H9 (cell line): ENCODE results near the gene ILF3. TPM values are rescaled to one million over a fixed set of nuclear protein-coding genes. Genes with fewer than 3 reads are reported as not detected.
A peak's percentile ranks its signal among the peaks of the same experiment; 100 is the strongest.

Experiments
- DNase-seq: peaks from one replicate; pipeline ENCODE4 v3.0.0-alpha.2; 2017
- H2AFZ ChIP-seq: one replicate; pipeline ENCODE4 v1.6.1; 2013; ENCODE audit warnings: mild to moderate bottlenecking, low read length, control low read depth, moderate library complexity
- H2AK5ac ChIP-seq: 2 replicates; pipeline ENCODE4 v1.6.1; 2013; ENCODE audit warnings: low read length, control low read depth, mixed read lengths; ENCODE audit not compliant: insufficient read length
- H2BK120ac ChIP-seq: one replicate; pipeline ENCODE4 v1.6.1; 2013; ENCODE audit warnings: low read depth, mild to moderate bottlenecking, low read length, control low read depth, inconsistent platforms; ENCODE audit not compliant: poor library complexity, severe bottlenecking
- H2BK12ac ChIP-seq: 2 replicates; pipeline ENCODE4 v1.6.1; 2013; ENCODE audit warnings: low read length, control low read depth, mixed read lengths, low read depth; ENCODE audit not compliant: insufficient read length
- H2BK15ac ChIP-seq: 2 replicates; pipeline ENCODE4 v1.6.1; 2013; ENCODE audit warnings: low read depth, low read length, control low read depth
- H2BK20ac ChIP-seq: one replicate; pipeline ENCODE4 v1.6.1; 2013; ENCODE audit warnings: low read depth, mild to moderate bottlenecking, low read length, control low read depth, inconsistent platforms; ENCODE audit not compliant: poor library complexity, severe bottlenecking
- H2BK5ac ChIP-seq: 2 replicates; pipeline ENCODE4 v1.6.1; 2013; ENCODE audit warnings: low read length, control low read depth, mixed read lengths; ENCODE audit not compliant: insufficient read length
- H3K14ac ChIP-seq: 2 replicates; pipeline ENCODE4 v1.6.1; 2013; ENCODE audit warnings: low read length, control low read depth; ENCODE audit not compliant: insufficient read depth
- H3K18ac ChIP-seq: 2 replicates; pipeline ENCODE4 v1.6.1; 2013; ENCODE audit warnings: low read depth, mild to moderate bottlenecking, mixed read lengths, low read length, control low read depth; ENCODE audit not compliant: insufficient read length
- H3K23ac ChIP-seq: 2 replicates; pipeline ENCODE4 v1.6.1; 2013; ENCODE audit warnings: low read length, control low read depth, mixed read lengths, low read depth; ENCODE audit not compliant: insufficient read length
- H3K23me2 ChIP-seq: 2 replicates; pipeline ENCODE4 v1.6.1; 2013; ENCODE audit warnings: low read depth, mild to moderate bottlenecking, mixed read lengths, low read length, control low read depth; ENCODE audit not compliant: insufficient read length, poor library complexity, severe bottlenecking
- H3K27ac ChIP-seq: 2 replicates; pipeline ENCODE4 v1.5.1; 2013; ENCODE audit warnings: low read length, control low read depth, mixed read lengths, low read depth; ENCODE audit not compliant: insufficient read length
- H3K27me3 ChIP-seq: 2 replicates; pipeline ENCODE4 v1.6.1; 2013; ENCODE audit warnings: low read length, control low read depth, inconsistent platforms; ENCODE audit not compliant: insufficient read depth
- H3K4ac ChIP-seq: 2 replicates; pipeline ENCODE4 v1.6.1; 2013; ENCODE audit warnings: low read depth, mild to moderate bottlenecking, control low read depth, inconsistent platforms, low read length, moderate library complexity
- H3K4me1 ChIP-seq: 2 replicates; pipeline ENCODE4 v1.6.1; 2013; ENCODE audit warnings: low read length, control low read depth, inconsistent platforms; ENCODE audit not compliant: insufficient read depth
- H3K4me2 ChIP-seq: 2 replicates; pipeline ENCODE4 v1.6.1; 2013; ENCODE audit warnings: low read length, control low read depth, mixed read lengths; ENCODE audit not compliant: insufficient read length, insufficient read depth
- H3K56ac ChIP-seq: 2 replicates; pipeline ENCODE4 v1.6.1; 2013; ENCODE audit warnings: low read depth, mild to moderate bottlenecking, mixed read lengths, low read length, control low read depth; ENCODE audit not compliant: insufficient read length
- H3K79me1 ChIP-seq: 2 replicates; pipeline ENCODE4 v1.6.1; 2013; ENCODE audit warnings: low read depth, mild to moderate bottlenecking, moderate library complexity, low read length, control low read depth, inconsistent platforms; ENCODE audit not compliant: insufficient read depth, poor library complexity, severe bottlenecking
- H3K79me2 ChIP-seq: 2 replicates; pipeline ENCODE4 v1.6.1; 2013; ENCODE audit warnings: low read length, control low read depth, inconsistent platforms; ENCODE audit not compliant: insufficient read depth
- H3K9ac ChIP-seq: 2 replicates; pipeline ENCODE4 v1.6.1; 2013; ENCODE audit warnings: low read length, control low read depth, mixed read lengths; ENCODE audit not compliant: insufficient read length; ENCODE audit errors: extremely low read depth
- H3K9me3 ChIP-seq: one replicate; pipeline ENCODE4 v1.6.1; 2013; ENCODE audit warnings: low read depth, low read length, inconsistent platforms; ENCODE audit not compliant: control insufficient read depth
- H3T11ph ChIP-seq: one replicate; pipeline ENCODE4 v1.6.1; 2013; ENCODE audit warnings: mild to moderate bottlenecking, low read length, control low read depth, inconsistent platforms
- H4K20me1 ChIP-seq: one replicate; pipeline ENCODE4 v1.6.1; 2013; ENCODE audit not compliant: control insufficient read depth, insufficient read length, insufficient read depth
- H4K5ac ChIP-seq: 2 replicates; pipeline ENCODE4 v1.6.1; 2013; ENCODE audit warnings: low read depth, mild to moderate bottlenecking, mixed read lengths, low read length, control low read depth; ENCODE audit not compliant: insufficient read length
- H4K8ac ChIP-seq: replicated peaks from 2 replicates; pipeline ENCODE4 v1.6.1; 2013; ENCODE audit warnings: low read length, control low read depth, mixed read lengths, low read depth; ENCODE audit not compliant: insufficient read length
- H4K91ac ChIP-seq: 2 replicates; pipeline ENCODE4 v1.6.1; 2013; ENCODE audit warnings: low read depth, mild to moderate bottlenecking, moderate library complexity, mixed read lengths, low read length, control low read depth; ENCODE audit not compliant: insufficient read length
- H3K27ac Mint-ChIP-seq, 3 experiments: 2 replicates in 2 of 3; 3 replicates in 1 of 3; pipeline ENCODE4 v1.8.0; 2020 to 2021; ENCODE audit warnings: mixed read lengths in 3 of 3, mild to moderate bottlenecking in 1 of 3, moderate library complexity in 1 of 3
- H3K27me3 Mint-ChIP-seq: 2 replicates; pipeline ENCODE4 v1.8.0; 2021; ENCODE audit warnings: low read depth, mild to moderate bottlenecking, moderate library complexity, mixed read lengths
- H3K36me3 Mint-ChIP-seq, 3 experiments: 2 replicates in 2 of 3; 3 replicates in 1 of 3; pipeline ENCODE4 v1.8.0; 2020 to 2021; ENCODE audit warnings: low read depth in 3 of 3, mixed read lengths in 3 of 3; ENCODE audit not compliant: insufficient read depth in 1 of 3
- H3K4me1 Mint-ChIP-seq, 2 experiments: 2 replicates each; pipeline ENCODE4 v1.8.0; 2020; ENCODE audit warnings: mixed read lengths in 2 of 2
- H3K4me3 Mint-ChIP-seq, 2 experiments: 2 replicates in 1 of 2; 3 replicates in 1 of 2; pipeline ENCODE4 v1.8.0; 2020 to 2021; ENCODE audit warnings: mild to moderate bottlenecking in 2 of 2, mixed read lengths in 2 of 2, moderate library complexity in 1 of 2
- H3K9me3 Mint-ChIP-seq, 2 experiments: 2 replicates in 1 of 2; 3 replicates in 1 of 2; pipeline ENCODE4 v1.8.0; 2020; ENCODE audit warnings: mild to moderate bottlenecking in 2 of 2, mixed read lengths in 2 of 2, moderate library complexity in 1 of 2
- whole genome bisulfite sequencing: extraction: QIAGEN DNeasy Blood & Tissue Kit; methylation state at CpG from one replicate; pipeline ENCODE4 v1.1.7; 2013; ENCODE audit warnings: missing lambda C conversion rate, low lambda C conversion rate, mixed read lengths; ENCODE audit not compliant: insufficient read length; ENCODE audit errors: extremely low coverage; 5-methylcytosine and 5-hydroxymethylcytosine counted together
- total RNA-seq: library from RNA; stranded (reverse); gene quantifications from 2 replicates; pipeline ENCODE4 v1.2.1, GENCODE V29; 2021
- TF ChIP-seq, protein P1 (sequence below): fragments of 200-600 bp; sonication (generic); conservative IDR thresholded peaks from 3 replicates; pipeline ENCODE4 v1.8.0; 2021; ENCODE audit warnings: antibody characterized with exemption, mild to moderate bottlenecking

ILF3 gene
- total RNA-seq, 1 experiment from 2014 or later, result 841 TPM

DNA sequence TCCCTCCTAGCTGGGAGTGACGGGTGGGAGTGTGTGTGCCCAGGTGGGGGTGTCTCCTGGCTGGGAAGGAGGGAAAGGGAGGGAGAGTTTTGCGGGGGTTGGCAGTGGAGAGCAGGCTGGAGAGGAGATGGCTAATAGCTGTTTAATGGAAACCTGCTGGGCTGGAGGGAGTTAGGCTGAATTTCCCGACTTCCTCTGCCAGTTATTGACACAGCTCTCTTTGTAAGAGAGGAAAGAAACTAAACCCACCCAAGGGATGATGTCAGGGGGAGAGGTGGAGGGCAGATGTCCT is 10.2 kb upstream of the ILF3 start:
- H3K9ac ChIP-seq, result no peak overlapping the region
- H2BK5ac ChIP-seq, result no peak overlapping the region
- H3K4ac ChIP-seq, result no peak overlapping the region
- WGBS, result no CpG with 5 or more reads among the region's 3 CpGs
- TF ChIP-seq, protein P1, sequence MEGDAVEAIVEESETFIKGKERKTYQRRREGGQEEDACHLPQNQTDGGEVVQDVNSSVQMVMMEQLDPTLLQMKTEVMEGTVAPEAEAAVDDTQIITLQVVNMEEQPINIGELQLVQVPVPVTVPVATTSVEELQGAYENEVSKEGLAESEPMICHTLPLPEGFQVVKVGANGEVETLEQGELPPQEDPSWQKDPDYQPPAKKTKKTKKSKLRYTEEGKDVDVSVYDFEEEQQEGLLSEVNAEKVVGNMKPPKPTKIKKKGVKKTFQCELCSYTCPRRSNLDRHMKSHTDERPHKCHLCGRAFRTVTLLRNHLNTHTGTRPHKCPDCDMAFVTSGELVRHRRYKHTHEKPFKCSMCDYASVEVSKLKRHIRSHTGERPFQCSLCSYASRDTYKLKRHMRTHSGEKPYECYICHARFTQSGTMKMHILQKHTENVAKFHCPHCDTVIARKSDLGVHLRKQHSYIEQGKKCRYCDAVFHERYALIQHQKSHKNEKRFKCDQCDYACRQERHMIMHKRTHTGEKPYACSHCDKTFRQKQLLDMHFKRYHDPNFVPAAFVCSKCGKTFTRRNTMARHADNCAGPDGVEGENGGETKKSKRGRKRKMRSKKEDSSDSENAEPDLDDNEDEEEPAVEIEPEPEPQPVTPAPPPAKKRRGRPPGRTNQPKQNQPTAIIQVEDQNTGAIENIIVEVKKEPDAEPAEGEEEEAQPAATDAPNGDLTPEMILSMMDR, result no peak
- H4K5ac ChIP-seq, result no peak overlapping the region
- no peak overlapping the region for H3K18ac ChIP-seq
- no peak overlapping the region for H3K23ac ChIP-seq
- no peak overlapping the region for H2BK20ac ChIP-seq
- peak overlapping the region; percentile 88 to 96 (median 90) for H3K27ac Mint-ChIP-seq
- H3K56ac ChIP-seq, result no peak overlapping the region
- no peaks in the 10 kb centered on the region for H3K79me1 ChIP-seq
- no peak overlapping the region for H2BK15ac ChIP-seq
- H2AK5ac ChIP-seq, result no peak overlapping the region
- H3K23me2 ChIP-seq, result no peaks in the 10 kb centered on the region
- no peak overlapping the region for H3T11ph ChIP-seq
- H4K8ac ChIP-seq, result no peak overlapping the region
- no peak overlapping the region for H3K4me2 ChIP-seq
- H3K9me3 Mint-ChIP-seq, result no peaks in the 10 kb centered on the region
- no peak overlapping the region for H3K27ac ChIP-seq
- H4K20me1 ChIP-seq, result no peaks in the 10 kb centered on the region
- no peaks in the 10 kb centered on the region for H3K27me3 ChIP-seq
- H2BK12ac ChIP-seq, result no peak overlapping the region
- H3K14ac ChIP-seq, result no peak overlapping the region
- H2AFZ ChIP-seq, result no peak overlapping the region
- peak overlapping the region in 1 of 2 experiments; percentile 58; a peak in 2 of 5 replicates for H3K4me3 Mint-ChIP-seq
- H3K36me3 Mint-ChIP-seq, result peaks cover 13 to 46% (median 42%) of the 10 kb centered on the region in 3 experiments; a peak in 6 of 7 replicates
- H3K9me3 ChIP-seq, result no peaks in the 10 kb centered on the region
- peaks cover 3% of the 10 kb centered on the region; the same call in 1 of the 2 replicates for H3K4me1 ChIP-seq
- no peaks in the 10 kb centered on the region for H3K79me2 ChIP-seq
- no peak for DNase-seq
- H2BK120ac ChIP-seq, result no peak overlapping the region
- no peaks in the 10 kb centered on the region for H3K27me3 Mint-ChIP-seq
- no peak overlapping the region for H4K91ac ChIP-seq
- H3K4me1 Mint-ChIP-seq, result peaks cover 27 to 33% of the 10 kb centered on the region in 2 experiments
